ENCODE measurements around the gene PTPRD.

DNA sequence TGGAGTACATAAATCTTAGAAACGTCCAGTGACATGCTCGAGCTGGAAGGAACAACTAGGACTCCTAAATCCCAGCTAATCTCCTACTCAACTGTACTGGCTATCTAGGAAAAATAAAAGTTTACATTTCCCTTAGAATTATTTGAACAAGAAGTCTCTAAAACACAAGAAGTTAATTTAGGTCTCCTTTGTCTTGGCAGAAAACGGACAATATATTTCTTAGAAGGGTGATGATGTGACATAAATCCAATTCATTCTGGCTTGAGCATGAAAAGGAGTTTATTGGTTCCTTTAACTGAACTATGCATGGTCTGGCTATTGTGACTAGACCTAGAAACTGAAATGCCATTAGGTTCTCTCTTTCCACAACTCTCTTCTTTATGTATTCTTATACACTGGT is 1571.0 kb downstream of the PTPRD start:
- TF ChIP-seq SIN3A (IDR thresholded peaks at IDR 0.05; ENCODE audit: low read depth), result no peak
- TF ChIP-seq, protein P1, sequence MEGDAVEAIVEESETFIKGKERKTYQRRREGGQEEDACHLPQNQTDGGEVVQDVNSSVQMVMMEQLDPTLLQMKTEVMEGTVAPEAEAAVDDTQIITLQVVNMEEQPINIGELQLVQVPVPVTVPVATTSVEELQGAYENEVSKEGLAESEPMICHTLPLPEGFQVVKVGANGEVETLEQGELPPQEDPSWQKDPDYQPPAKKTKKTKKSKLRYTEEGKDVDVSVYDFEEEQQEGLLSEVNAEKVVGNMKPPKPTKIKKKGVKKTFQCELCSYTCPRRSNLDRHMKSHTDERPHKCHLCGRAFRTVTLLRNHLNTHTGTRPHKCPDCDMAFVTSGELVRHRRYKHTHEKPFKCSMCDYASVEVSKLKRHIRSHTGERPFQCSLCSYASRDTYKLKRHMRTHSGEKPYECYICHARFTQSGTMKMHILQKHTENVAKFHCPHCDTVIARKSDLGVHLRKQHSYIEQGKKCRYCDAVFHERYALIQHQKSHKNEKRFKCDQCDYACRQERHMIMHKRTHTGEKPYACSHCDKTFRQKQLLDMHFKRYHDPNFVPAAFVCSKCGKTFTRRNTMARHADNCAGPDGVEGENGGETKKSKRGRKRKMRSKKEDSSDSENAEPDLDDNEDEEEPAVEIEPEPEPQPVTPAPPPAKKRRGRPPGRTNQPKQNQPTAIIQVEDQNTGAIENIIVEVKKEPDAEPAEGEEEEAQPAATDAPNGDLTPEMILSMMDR (IDR thresholded peaks at IDR 0.05 in 2 of 3, conservative IDR thresholded peaks at IDR 0.05 in 1 of 3; ENCODE audit: borderline replicate concordance in 1 of 3, insufficient read depth in 1 of 3, low read depth in 2 of 3, low read length in 2 of 3), result no peak
